SIG-M5 treated with dmso at 0.1 percent for 504 hours (cell line): Measurements from ENCODE around the gene DMXL2.
"Not testable (repeated sequence)": the region's sequence is repeated elsewhere in the genome, so short reads cannot be mapped to it uniquely, and the experiment has no call there.

Source experiments
- DNase-seq: peaks from one replicate; lab custom pipeline; 2025; ENCODE audit not compliant: unreplicated experiment; lab: John Stamatoyannopoulos, UW

The DMXL2 gene

GRCh38 chr15:51579012-51579411 is 43.6 kb downstream of the DMXL2 start:
- DNase-seq, result no peak

GRCh38 chr15:51577636-51578304 is 44.8 kb downstream of the DMXL2 start:
- DNase-seq, result no peak

- DNase-seq, result peak; percentile 92
Measured at GRCh38 chr15:51576911-51577500, 45.6 kb downstream of the DMXL2 start.

- no peak for DNase-seq
Measured at GRCh38 chr15:51576286-51576850, 46.2 kb downstream of the DMXL2 start.

- no peak for DNase-seq
Measured at GRCh38 chr15:51575775-51576174, 46.8 kb downstream of the DMXL2 start.

- not testable (repeated sequence) for DNase-seq
Measured at GRCh38 chr15:51573352-51573751, 49.2 kb downstream of the DMXL2 start.

- DNase-seq, result not testable (repeated sequence)
Measured at GRCh38 chr15:51568939-51569784, 53.4 kb downstream of the DMXL2 start.

- DNase-seq, result no peak
Measured at GRCh38 chr15:51561271-51561670, 61.3 kb downstream of the DMXL2 start.

GRCh38 chr15:51558876-51559275 is 63.7 kb downstream of the DMXL2 start:
- no peak for DNase-seq

GRCh38 chr15:51558411-51558810 is 64.2 kb downstream of the DMXL2 start:
- DNase-seq, result peak; percentile 91

- DNase-seq, result no peak
Measured at GRCh38 chr15:51550841-51551240, 71.7 kb downstream of the DMXL2 start.

- DNase-seq, result no peak
Measured at GRCh38 chr15:51547656-51548055, 74.9 kb downstream of the DMXL2 start.

- DNase-seq, result peak; percentile 33
Measured at GRCh38 chr15:51536965-51537574, 85.5 kb downstream of the DMXL2 start.

- no peak for DNase-seq
Measured at GRCh38 chr15:51533672-51534398, 88.7 kb downstream of the DMXL2 start.

- DNase-seq, result no peak
Measured at GRCh38 chr15:51526955-51527354, 95.6 kb downstream of the DMXL2 start.

GRCh38 chr15:51524376-51524775 is 98.2 kb downstream of the DMXL2 start:
- DNase-seq, result no peak

GRCh38 chr15:51516291-51516690 is 106.3 kb downstream of the DMXL2 start:
- DNase-seq, result no peak

GRCh38 chr15:51505251-51505650 is 117.3 kb downstream of the DMXL2 start:
- DNase-seq, result peak; percentile 9

- no peak for DNase-seq
Measured at GRCh38 chr15:51503003-51503402, 119.6 kb downstream of the DMXL2 start.

- DNase-seq, result peak; percentile 59
Measured at GRCh38 chr15:51499379-51499976, 123.1 kb downstream of the DMXL2 start.
